ENCODE data around the gene LZTS2.

The LZTS2 gene

GRCh38 chr10:101029520-101030295 is 30.1 kb downstream of the LZTS2 start:
- ATAC-seq (ENCODE audit: insufficient read depth, low read depth) (no peak), DNase-seq (no peak)
- H3K27me3 ChIP-seq (ENCODE audit: insufficient read depth, low read length, poor library complexity) = peaks cover 14% of the 10 kb centered on the region
- no peak overlapping the region for H3K4me3 ChIP-seq (ENCODE audit: low read depth in 1 of 2, low read length in 2 of 2)
- H3K4me2 ChIP-seq (ENCODE audit: insufficient read depth, low read length) = peak overlapping the region; percentile 93; the same call in 1 of the 2 replicates
- no peaks in the 10 kb centered on the region for H3K79me2 ChIP-seq (ENCODE audit: insufficient read depth, low read length)
- no peak overlapping the region for H3K27ac ChIP-seq (ENCODE audit: low read length)
- H3K36me3 ChIP-seq (ENCODE audit: insufficient read depth, low read length) = no peaks in the 10 kb centered on the region
- no peaks in the 10 kb centered on the region for H3K9me3 ChIP-seq (ENCODE audit: insufficient read depth, low read length, severe bottlenecking)
- TF ChIP-seq, protein P1, sequence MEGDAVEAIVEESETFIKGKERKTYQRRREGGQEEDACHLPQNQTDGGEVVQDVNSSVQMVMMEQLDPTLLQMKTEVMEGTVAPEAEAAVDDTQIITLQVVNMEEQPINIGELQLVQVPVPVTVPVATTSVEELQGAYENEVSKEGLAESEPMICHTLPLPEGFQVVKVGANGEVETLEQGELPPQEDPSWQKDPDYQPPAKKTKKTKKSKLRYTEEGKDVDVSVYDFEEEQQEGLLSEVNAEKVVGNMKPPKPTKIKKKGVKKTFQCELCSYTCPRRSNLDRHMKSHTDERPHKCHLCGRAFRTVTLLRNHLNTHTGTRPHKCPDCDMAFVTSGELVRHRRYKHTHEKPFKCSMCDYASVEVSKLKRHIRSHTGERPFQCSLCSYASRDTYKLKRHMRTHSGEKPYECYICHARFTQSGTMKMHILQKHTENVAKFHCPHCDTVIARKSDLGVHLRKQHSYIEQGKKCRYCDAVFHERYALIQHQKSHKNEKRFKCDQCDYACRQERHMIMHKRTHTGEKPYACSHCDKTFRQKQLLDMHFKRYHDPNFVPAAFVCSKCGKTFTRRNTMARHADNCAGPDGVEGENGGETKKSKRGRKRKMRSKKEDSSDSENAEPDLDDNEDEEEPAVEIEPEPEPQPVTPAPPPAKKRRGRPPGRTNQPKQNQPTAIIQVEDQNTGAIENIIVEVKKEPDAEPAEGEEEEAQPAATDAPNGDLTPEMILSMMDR (IDR thresholded peaks at IDR 0.05; ENCODE audit: borderline replicate concordance, extremely low read depth, low read length, poor library complexity, severe bottlenecking) = no peak
- TF ChIP-seq EZH2 (IDR thresholded peaks at IDR 0.05; ENCODE audit: borderline replicate concordance, low read depth, low read length, severe bottlenecking) = no peak
- H3K9ac ChIP-seq (ENCODE audit: low read depth, low read length) = no peak overlapping the region
- peaks cover 32% of the 10 kb centered on the region for H3K4me1 ChIP-seq (ENCODE audit: insufficient read depth, low read length)
- no peak overlapping the region for H2AFZ ChIP-seq (ENCODE audit: low read depth, low read length)
- peaks cover 16% of the 10 kb centered on the region for H4K20me1 ChIP-seq (ENCODE audit: insufficient read depth, low read length)

DNA sequence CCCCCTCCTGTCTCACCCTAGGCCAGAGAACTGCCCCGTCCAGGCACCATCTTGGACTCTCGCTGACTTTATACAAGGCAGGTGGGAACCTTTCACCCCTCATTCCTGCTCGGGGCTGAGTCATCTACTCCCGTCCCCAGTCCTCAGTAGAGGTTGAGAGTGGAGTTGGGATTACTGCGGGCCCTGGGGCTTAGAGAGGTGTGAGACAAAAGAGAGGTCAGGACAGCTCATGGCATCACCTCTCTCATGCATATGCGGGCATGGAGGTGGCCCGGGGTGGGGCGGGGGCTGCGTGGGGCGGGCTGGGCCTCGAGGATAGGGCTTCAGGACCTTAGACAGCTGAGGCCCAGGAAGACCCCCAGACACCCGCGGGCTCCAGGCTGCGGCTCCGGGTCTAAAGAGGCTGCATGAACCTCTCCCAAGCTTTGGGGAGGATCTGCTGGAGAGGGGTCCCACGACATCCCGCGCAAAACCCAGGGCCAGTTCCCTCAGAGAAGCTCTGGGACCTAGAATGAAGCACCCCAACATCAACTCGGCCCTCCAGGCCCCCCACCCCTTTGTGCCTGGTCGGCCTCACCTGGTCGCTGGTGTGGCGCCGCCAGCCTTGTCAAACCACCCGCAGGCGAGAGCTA is 31.0 kb downstream of the LZTS2 start:
- H3K27ac ChIP-seq (ENCODE audit: low read length) = no peak overlapping the region
- no peaks in the 10 kb centered on the region for H3K9me3 ChIP-seq (ENCODE audit: insufficient read depth, low read length, severe bottlenecking)
- no peaks in the 10 kb centered on the region for H3K36me3 ChIP-seq (ENCODE audit: insufficient read depth, low read length)
- peak overlapping the region; percentile 50; the same call in 1 of the 2 replicates for H3K9ac ChIP-seq (ENCODE audit: low read depth, low read length)
- ATAC-seq (ENCODE audit: insufficient read depth, low read depth) = peak; percentile 13
- H3K79me2 ChIP-seq (ENCODE audit: insufficient read depth, low read length) = no peaks in the 10 kb centered on the region
- peak overlapping the region; percentile 78 for H2AFZ ChIP-seq (ENCODE audit: low read depth, low read length)
- H3K27me3 ChIP-seq (ENCODE audit: insufficient read depth, low read length, poor library complexity) = peaks cover 14% of the 10 kb centered on the region
- peaks cover 32% of the 10 kb centered on the region for H3K4me1 ChIP-seq (ENCODE audit: insufficient read depth, low read length)
- TF ChIP-seq EZH2 (IDR thresholded peaks at IDR 0.05; ENCODE audit: borderline replicate concordance, low read depth, low read length, severe bottlenecking) = no peak
- TF ChIP-seq, protein P1 (IDR thresholded peaks at IDR 0.05; ENCODE audit: borderline replicate concordance, extremely low read depth, low read length, poor library complexity, severe bottlenecking) = no peak
- peak overlapping the region; percentile 93 for H3K4me2 ChIP-seq (ENCODE audit: insufficient read depth, low read length)
- H4K20me1 ChIP-seq (ENCODE audit: insufficient read depth, low read length) = peaks cover 16% of the 10 kb centered on the region
- no peak for DNase-seq
- H3K4me3 ChIP-seq (ENCODE audit: low read depth in 1 of 2, low read length in 2 of 2) = peak overlapping the region; percentile 19 to 68; a peak in 3 of 4 replicates

GRCh38 chr10:101031128-101031795 is 31.7 kb downstream of the LZTS2 start, which contains the start of the genes PDZD7 and SFXN3:
Gene PDZD7, minus strand, starts transcription at chr10:101031129. Its CDS starts 910 bp downstream, at chr10:101030219.
Gene SFXN3, plus strand, starts transcription at chr10:101031234. Its CDS starts 3,461 bp downstream, at chr10:101034695.
- peaks cover 14% of the 10 kb centered on the region for H3K27me3 ChIP-seq (ENCODE audit: insufficient read depth, low read length, poor library complexity)
- H4K20me1 ChIP-seq (ENCODE audit: insufficient read depth, low read length) = peaks cover 16% of the 10 kb centered on the region
- H3K9ac ChIP-seq (ENCODE audit: low read depth, low read length) = peak within 1 kb of the TSS; percentile 50
- H3K79me2 ChIP-seq (ENCODE audit: insufficient read depth, low read length) = no peaks in the 10 kb centered on the region
- DNase-seq = peak; percentile 92
- peak within 1 kb of the TSS; percentile 78 for H2AFZ ChIP-seq (ENCODE audit: low read depth, low read length)
- peak within 1 kb of the TSS; percentile 93 for H3K4me2 ChIP-seq (ENCODE audit: insufficient read depth, low read length)
- no peak for TF ChIP-seq EZH2 (IDR thresholded peaks at IDR 0.05; ENCODE audit: borderline replicate concordance, low read depth, low read length, severe bottlenecking)
- TF ChIP-seq, protein P1 (IDR thresholded peaks at IDR 0.05; ENCODE audit: borderline replicate concordance, extremely low read depth, low read length, poor library complexity, severe bottlenecking) = no peak
- H3K4me3 ChIP-seq (ENCODE audit: low read depth in 1 of 2, low read length in 2 of 2) = peak within 1 kb of the TSS; percentile 19 to 68; a peak in 3 of 4 replicates
- H3K9me3 ChIP-seq (ENCODE audit: insufficient read depth, low read length, severe bottlenecking) = no peaks in the 10 kb centered on the region
- ATAC-seq (ENCODE audit: insufficient read depth, low read depth) = peak; percentile 95
- no peaks in the 10 kb centered on the region for H3K36me3 ChIP-seq (ENCODE audit: insufficient read depth, low read length)
- H3K4me1 ChIP-seq (ENCODE audit: insufficient read depth, low read length) = peaks cover 32% of the 10 kb centered on the region
- H3K27ac ChIP-seq (ENCODE audit: low read length) = peak within 1 kb of the TSS; percentile 20; the same call in 1 of the 2 replicates
